Neural progenitor cell (in vitro differentiated cells): ENCODE measurements around the gene ARHGEF38. TPM values are rescaled to one million over a fixed set of nuclear protein-coding genes. Genes with fewer than 3 reads are reported as not detected.
A peak's percentile ranks its signal among the peaks of the same experiment; 100 is the strongest.

Experiments
- DNase-seq: peaks from one replicate; pipeline ENCODE4 v3.0.0-alpha.2; 2016; ENCODE audit warnings: low spot score
- H2AFZ ChIP-seq: fragments of 200-600 bp; sonication (generic); replicated peaks from 2 replicates; pipeline ENCODE4 v1.6.1; 2016; ENCODE audit warnings: antibody characterized with exemption
- H3F3A ChIP-seq: fragments of 200-600 bp; sonication (generic); 2 replicates; pipeline ENCODE4 v1.6.1; 2016; ENCODE audit warnings: antibody characterized with exemption, low read depth
- H3K27ac ChIP-seq: fragments of 200-600 bp; sonication (generic); 2 replicates; pipeline ENCODE4 v1.5.1; 2016; ENCODE audit warnings: mild to moderate bottlenecking
- H3K27me3 ChIP-seq: fragments of 200-600 bp; sonication (generic); 2 replicates; pipeline ENCODE4 v1.6.1; 2016; ENCODE audit warnings: mild to moderate bottlenecking, moderate library complexity
- H3K36me3 ChIP-seq: fragments of 200-600 bp; sonication (generic); 2 replicates; pipeline ENCODE4 v1.5.1; 2016
- H3K4me1 ChIP-seq: fragments of 200-600 bp; sonication (generic); 2 replicates; pipeline ENCODE4 v1.6.1; 2016; ENCODE audit warnings: mixed run types
- H3K4me2 ChIP-seq: fragments of 200-600 bp; sonication (generic); 2 replicates; pipeline ENCODE4 v1.6.1; 2016
- H3K4me3 ChIP-seq: fragments of 200-600 bp; sonication (generic); 2 replicates; pipeline ENCODE4 v1.5.1; 2016
- H3K79me2 ChIP-seq: fragments of 200-600 bp; sonication (generic); 2 replicates; pipeline ENCODE4 v1.6.1; 2016; ENCODE audit warnings: low read depth
- H3K9ac ChIP-seq: fragments of 200-600 bp; sonication (generic); 2 replicates; pipeline ENCODE4 v1.6.1; 2016
- H3K9me3 ChIP-seq: fragments of 200-600 bp; sonication (generic); 2 replicates; pipeline ENCODE4 v1.5.1; 2016; ENCODE audit warnings: low read depth
- H4K20me1 ChIP-seq: fragments of 200-600 bp; sonication (generic); 2 replicates; pipeline ENCODE4 v1.6.1; 2016; ENCODE audit warnings: low read depth
- H3K27ac Mint-ChIP-seq: 3 replicates; pipeline ENCODE4 v1.8.0; 2021; ENCODE audit warnings: mixed read lengths
- H3K27me3 Mint-ChIP-seq: 2 replicates; pipeline ENCODE4 v1.8.0; 2022; ENCODE audit warnings: low read depth, mild to moderate bottlenecking, inconsistent platforms, moderate library complexity, mixed read lengths; ENCODE audit not compliant: insufficient read depth
- H3K36me3 Mint-ChIP-seq: 3 replicates; pipeline ENCODE4 v1.8.0; 2021; ENCODE audit warnings: mixed read lengths
- H3K4me1 Mint-ChIP-seq: 3 replicates; pipeline ENCODE4 v1.8.0; 2021; ENCODE audit warnings: mixed read lengths
- H3K4me3 Mint-ChIP-seq: 3 replicates; pipeline ENCODE4 v1.8.0; 2021; ENCODE audit warnings: mild to moderate bottlenecking, moderate library complexity, mixed read lengths
- H3K9me3 Mint-ChIP-seq: 3 replicates; pipeline ENCODE4 v1.8.0; 2020; ENCODE audit warnings: mixed read lengths
- CTCF ChIP-seq: fragments of 200-600 bp; sonication (generic); IDR thresholded peaks from 2 replicates; pipeline ENCODE4 v1.5.1; 2017; ENCODE audit warnings: antibody characterized with exemption, mild to moderate bottlenecking
- EZH2 ChIP-seq: fragments of 200-600 bp; sonication (generic); IDR thresholded peaks from 2 replicates; pipeline ENCODE4 v1.6.1; 2017; ENCODE audit warnings: antibody characterized with exemption, mild to moderate bottlenecking, moderate library complexity
- EZH2phosphoT487 ChIP-seq: fragments of 200-600 bp; sonication (generic); IDR thresholded peaks from 2 replicates; pipeline ENCODE4 v1.6.1; 2017; ENCODE audit warnings: antibody characterized with exemption
- total RNA-seq: library from RNA; depleted of rRNA; stranded (reverse); fragments of >200 nt; gene quantifications from 2 replicates; pipeline ENCODE4 v1.2.3, GENCODE V29; 2015; ENCODE audit warnings: low replicate concordance

Gene ARHGEF38
- total RNA-seq, 1 donor from 2014 or later = 0.28 TPM

DNA sequence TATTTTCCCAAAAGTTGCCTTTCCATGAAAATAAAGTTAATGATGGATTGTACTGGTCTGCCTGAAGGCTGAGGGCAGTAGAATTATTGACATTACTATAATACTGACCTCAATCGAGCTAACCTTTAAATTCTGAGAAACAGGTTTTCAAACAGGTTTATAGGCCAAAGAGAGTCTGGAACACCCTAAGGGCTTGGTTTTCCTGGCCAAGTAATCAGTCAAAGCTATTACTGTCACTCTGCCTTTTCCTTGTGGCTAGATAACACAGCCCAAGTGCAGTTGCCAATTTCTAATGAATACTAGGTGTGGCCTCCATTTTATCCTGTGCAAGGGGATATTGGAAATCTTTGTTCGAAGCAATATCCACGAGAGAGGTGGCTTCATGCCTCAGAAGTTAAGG lies 80.8 kb downstream of the ARHGEF38 start:
- no peak overlapping the region for H3K4me2 ChIP-seq
- no peaks in the 10 kb centered on the region for H3K36me3 Mint-ChIP-seq
- peaks cover 9% of the 10 kb centered on the region for H3K4me1 ChIP-seq
- H3K27me3 Mint-ChIP-seq = peaks cover 3% of the 10 kb centered on the region
- H3K9me3 Mint-ChIP-seq = no peaks in the 10 kb centered on the region
- DNase-seq = no peak
- H3K4me3 ChIP-seq = no peak overlapping the region
- peaks cover 31% of the 10 kb centered on the region for H3K4me1 Mint-ChIP-seq
- no peak overlapping the region for H3K4me3 Mint-ChIP-seq
- H3K27me3 ChIP-seq = no peaks in the 10 kb centered on the region
- no peak overlapping the region for H3K27ac ChIP-seq
- H3K9me3 ChIP-seq = no peaks in the 10 kb centered on the region
- no peaks in the 10 kb centered on the region for H3K36me3 ChIP-seq
- TF ChIP-seq EZH2 (no peak), EZH2phosphoT487 (no peak), CTCF (no peak)
- no peaks in the 10 kb centered on the region for H4K20me1 ChIP-seq
- H3K9ac ChIP-seq = no peak overlapping the region
- no peaks in the 10 kb centered on the region for H3K79me2 ChIP-seq
- peaks cover 6% of the 10 kb centered on the region for H3F3A ChIP-seq
- H3K27ac Mint-ChIP-seq = no peak overlapping the region
- H2AFZ ChIP-seq = no peak overlapping the region

GRCh38 chr4:105634402-105635080 lies 82.1 kb downstream of the ARHGEF38 start:
- Histone ChIP-seq H3K4me2 (no peak overlapping the region), H3K4me1 (peaks cover 9% of the 10 kb centered on the region), H4K20me1 (no peaks in the 10 kb centered on the region), H3K79me2 (no peaks in the 10 kb centered on the region), H3K9ac (no peak overlapping the region), H3K27ac (no peak overlapping the region), H3K36me3 (no peaks in the 10 kb centered on the region), H3K4me3 (no peak overlapping the region), H3F3A (peaks cover 6% of the 10 kb centered on the region), H3K9me3 (no peaks in the 10 kb centered on the region), H2AFZ (no peak overlapping the region), H3K27me3 (no peaks in the 10 kb centered on the region)
- Mint-ChIP-seq H3K4me1 (peaks cover 32% of the 10 kb centered on the region), H3K4me3 (no peak overlapping the region), H3K27me3 (peaks cover 3% of the 10 kb centered on the region), H3K36me3 (no peaks in the 10 kb centered on the region), H3K9me3 (no peaks in the 10 kb centered on the region), H3K27ac (no peak overlapping the region)
- no peak for DNase-seq
- no peak for TF ChIP-seq EZH2
- TF ChIP-seq EZH2phosphoT487 = no peak
- TF ChIP-seq CTCF = no peak

- Histone ChIP-seq H3K4me1 (peaks cover 9% of the 10 kb centered on the region), H4K20me1 (no peaks in the 10 kb centered on the region), H3K4me3 (no peak overlapping the region), H3K36me3 (no peaks in the 10 kb centered on the region), H3K27ac (no peak overlapping the region), H2AFZ (peak overlapping the region; percentile 56), H3F3A (peaks cover 6% of the 10 kb centered on the region), H3K79me2 (no peaks in the 10 kb centered on the region), H3K9ac (no peak overlapping the region), H3K9me3 (no peaks in the 10 kb centered on the region), H3K27me3 (no peaks in the 10 kb centered on the region), H3K4me2 (no peak overlapping the region)
- TF ChIP-seq EZH2 (no peak), CTCF (no peak), EZH2phosphoT487 (no peak)
- DNase-seq = peak; percentile 34
- Mint-ChIP-seq H3K27ac (peak overlapping the region; percentile 74), H3K9me3 (peaks cover 7% of the 10 kb centered on the region), H3K27me3 (peaks cover 2% of the 10 kb centered on the region), H3K4me1 (peaks cover 25% of the 10 kb centered on the region), H3K36me3 (no peaks in the 10 kb centered on the region), H3K4me3 (peak overlapping the region; percentile 65)
Observed at GRCh38 chr4:105637408-105638176, 85.2 kb downstream of the ARHGEF38 start.
